HL-60 (cell line): Measurements from ENCODE around the gene RIN3.

Experiments used
- DNase-seq, 2 experiments: peaks; one replicate each; pipeline ENCODE4 v3.0.0-alpha.2; 2010 to 2020; ENCODE audit warnings: low read depth in 1 of 2, low spot score in 1 of 2
- H3K27ac ChIP-seq: fragments of 250-450 bp; sonication (Bioruptor Pico); replicated peaks from 2 replicates; pipeline ENCODE4 v1.5.1; 2020; ENCODE audit warnings: mild to moderate bottlenecking, moderate library complexity
- H3K27me3 ChIP-seq: fragments of 250-450 bp; sonication (Bioruptor Pico); 2 replicates; pipeline ENCODE4 v1.5.1; 2021; ENCODE audit warnings: mild to moderate bottlenecking, moderate library complexity; ENCODE audit not compliant: insufficient read depth, poor library complexity, severe bottlenecking
- H3K4me3 ChIP-seq: replicated peaks from 2 replicates; pipeline ENCODE4 v1.5.1; 2011; ENCODE audit warnings: mild to moderate bottlenecking, control low read depth, low read length; ENCODE audit not compliant: insufficient read depth
- CTCF ChIP-seq: IDR thresholded peaks from one replicate; pipeline ENCODE4 v1.5.1; 2011; ENCODE audit warnings: low read length, control low read depth, inconsistent platforms; ENCODE audit not compliant: insufficient read depth
- GABPA ChIP-seq: IDR thresholded peaks from 2 replicates; pipeline ENCODE4 v1.6.1; 2012; ENCODE audit warnings: low read depth
- POLR2AphosphoS5 ChIP-seq: IDR thresholded peaks from 2 replicates; pipeline ENCODE4 v1.6.1; 2012; ENCODE audit warnings: low read depth
- REST ChIP-seq: IDR thresholded peaks from 2 replicates; pipeline ENCODE4 v1.6.1; 2012; ENCODE audit warnings: low read depth; ENCODE audit not compliant: insufficient replicate concordance
- SPI1 ChIP-seq: IDR thresholded peaks from 2 replicates; pipeline ENCODE4 v1.6.1; 2012; ENCODE audit warnings: low read depth, mild to moderate bottlenecking, borderline replicate concordance

Gene RIN3

GRCh38 chr14:92584220-92584619, 70.6 kb downstream of the RIN3 start:
- no peak for DNase-seq
- H3K27ac ChIP-seq, result peak overlapping the region; percentile 57
- no peak for TF ChIP-seq GABPA
- no peak for TF ChIP-seq POLR2AphosphoS5
- TF ChIP-seq REST, result no peak
- no peak for TF ChIP-seq SPI1
- no peak for TF ChIP-seq CTCF
- H3K4me3 ChIP-seq, result no peak overlapping the region
- no peaks in the 10 kb centered on the region for H3K27me3 ChIP-seq

GRCh38 chr14:92584816-92585215, 71.2 kb downstream of the RIN3 start:
- Histone ChIP-seq H3K27me3 (no peaks in the 10 kb centered on the region), H3K4me3 (no peak overlapping the region), H3K27ac (peak overlapping the region; percentile 57)
- no peak for TF ChIP-seq CTCF
- TF ChIP-seq SPI1, result no peak
- no peak for TF ChIP-seq REST
- no peak for TF ChIP-seq POLR2AphosphoS5
- TF ChIP-seq GABPA, result no peak
- DNase-seq, result peak; percentile 63 to 85

- TF ChIP-seq SPI1 (no peak), CTCF (no peak), GABPA (no peak), POLR2AphosphoS5 (no peak), REST (no peak)
- peak overlapping the region; percentile 57 for H3K27ac ChIP-seq
- no peak overlapping the region for H3K4me3 ChIP-seq
- H3K27me3 ChIP-seq, result no peaks in the 10 kb centered on the region
- peak; percentile 63 to 80 for DNase-seq
Observed at GRCh38 chr14:92585981-92586937, 72.7 kb downstream of the RIN3 start.
